Glomerular endothelial cell (primary cell): ENCODE results near the gene FRMD3. TPM values are rescaled to one million over a fixed set of nuclear protein-coding genes. Genes with fewer than 3 reads are reported as not detected.

ENCODE experiments used
- DNase-seq: peaks from one replicate; pipeline ENCODE4 v3.0.0-alpha.2; 2011; ENCODE audit warnings: low read depth, low spot score; ENCODE audit errors: extremely low read depth
- total RNA-seq: library from RNA; depleted of rRNA; stranded (reverse); fragments of >200 nt; gene quantifications from 2 replicates; pipeline ENCODE4 v1.2.3, GENCODE V29; 2015

FRMD3 gene
- 6.1 TPM in 2 replicates for total RNA-seq

DNA sequence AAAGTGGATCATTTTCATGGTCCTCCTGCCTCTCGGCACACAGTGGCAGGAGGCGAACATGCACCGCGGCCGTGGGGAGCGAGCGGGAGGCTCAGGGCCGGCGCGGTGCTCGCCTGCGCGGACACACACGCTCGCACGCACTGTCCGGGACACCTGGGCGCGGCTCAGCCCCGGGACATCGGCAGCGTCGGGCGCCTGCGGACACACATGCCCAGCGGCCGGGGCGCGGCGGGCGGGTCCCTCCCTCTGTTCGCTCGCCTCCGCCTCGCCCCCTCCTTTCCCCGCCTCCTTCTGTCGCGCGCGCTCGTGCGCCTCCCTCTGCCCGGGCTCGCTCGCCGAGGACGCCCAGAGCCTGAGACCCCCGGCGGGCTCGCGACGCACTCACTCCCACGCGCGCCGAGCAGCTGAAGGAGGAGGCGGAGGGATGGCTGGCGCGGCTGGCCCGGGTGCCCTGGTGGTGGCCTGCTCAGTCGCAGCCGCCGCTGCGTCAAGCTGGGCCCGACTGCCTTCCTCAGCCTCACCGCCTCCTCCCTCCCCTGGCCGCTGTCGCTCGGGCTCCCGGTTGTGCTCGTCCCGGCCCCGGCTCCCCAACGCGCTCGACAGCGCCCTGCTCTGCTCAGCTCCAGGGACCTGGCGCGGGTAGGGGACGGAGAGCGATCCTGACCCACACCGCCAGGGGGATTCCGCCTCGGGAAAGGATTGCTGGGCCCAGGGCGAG, at the start of gene FRMD3:
TSS of gene FRMD3 (minus strand) at position 230 of the 718 bp plus-strand sequence. CDS start at position 60, 170 bp downstream.
- no peak for DNase-seq

DNA sequence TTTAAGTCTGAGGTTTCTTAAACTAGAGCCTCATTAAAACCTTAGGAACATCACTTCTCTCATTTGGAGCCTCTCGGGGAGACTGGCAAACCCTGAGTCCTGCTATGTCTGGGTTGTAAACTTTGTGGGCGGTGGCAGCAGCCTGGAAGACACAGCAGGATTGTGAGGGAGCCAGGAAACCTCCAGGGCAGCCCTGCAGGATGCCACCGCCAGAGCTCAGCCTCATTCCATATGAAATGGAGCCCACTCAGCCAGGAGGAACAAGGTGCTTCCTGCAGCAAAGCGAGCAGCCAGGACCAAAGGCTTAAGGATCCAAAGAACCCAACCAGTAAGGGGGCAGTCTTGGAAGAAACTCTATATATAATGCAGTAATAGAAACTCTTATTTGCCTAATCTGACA, 46.8 kb upstream of the FRMD3 start:
- no peak for DNase-seq

DNA sequence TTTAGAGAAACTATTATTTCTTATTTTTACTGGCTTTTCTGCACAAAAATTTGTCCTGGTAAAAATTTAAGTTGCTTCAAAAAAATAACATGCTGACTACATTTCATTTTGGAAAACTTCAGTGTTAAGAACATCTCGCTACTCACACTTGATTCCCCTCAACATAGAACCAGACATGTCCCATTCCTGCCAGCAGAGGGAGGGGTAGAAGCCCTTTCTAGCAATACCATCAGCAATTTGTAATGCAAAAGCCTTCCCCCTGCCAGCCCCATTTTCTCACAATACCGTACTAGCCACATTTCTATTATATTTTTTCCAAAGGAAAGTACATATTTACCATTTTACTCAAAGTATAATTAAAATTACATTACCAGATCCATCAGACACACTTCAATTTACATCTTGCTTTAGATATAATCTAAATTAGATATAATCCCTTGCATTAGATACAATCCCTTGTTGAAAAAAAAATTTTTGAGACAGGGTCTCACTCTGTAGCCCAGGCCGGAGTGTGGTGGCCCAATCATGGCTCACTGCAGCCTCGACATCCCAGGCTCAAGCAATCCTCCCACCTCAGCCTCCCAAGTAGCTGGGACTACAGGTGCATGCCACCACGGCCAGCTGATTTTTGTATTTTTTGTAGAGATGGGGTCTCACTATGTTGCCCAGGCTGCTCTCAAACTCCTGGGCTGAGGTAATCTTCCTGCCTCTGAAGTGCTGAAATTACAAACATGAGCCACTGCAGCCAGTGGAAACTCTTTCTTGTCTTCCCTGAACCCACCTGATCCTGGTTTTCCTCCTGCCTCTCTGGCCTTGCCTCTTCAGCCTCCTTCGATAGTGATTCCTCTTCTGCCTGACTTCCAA, 45.2 kb upstream of the FRMD3 start:
- DNase-seq = no peak

DNA sequence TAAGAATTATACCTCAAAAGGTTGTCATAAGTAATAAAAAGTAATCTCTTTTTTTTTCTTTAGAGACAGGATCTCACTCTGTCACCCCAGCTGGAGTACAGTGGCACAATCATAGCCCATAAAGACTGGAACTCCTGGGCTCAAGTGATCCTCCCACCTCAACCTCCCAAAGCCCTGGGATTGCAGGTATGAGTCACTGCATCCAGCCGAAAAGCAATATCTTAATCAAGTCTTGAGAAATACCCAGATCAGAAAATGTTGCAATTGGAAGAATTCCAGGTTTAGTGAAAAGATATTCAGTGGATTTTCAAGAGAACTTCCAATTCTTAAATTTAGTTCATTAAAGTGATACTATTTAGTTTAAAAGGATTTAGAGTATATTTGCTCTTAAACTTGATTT, 43.8 kb upstream of the FRMD3 start:
- no peak for DNase-seq

DNA sequence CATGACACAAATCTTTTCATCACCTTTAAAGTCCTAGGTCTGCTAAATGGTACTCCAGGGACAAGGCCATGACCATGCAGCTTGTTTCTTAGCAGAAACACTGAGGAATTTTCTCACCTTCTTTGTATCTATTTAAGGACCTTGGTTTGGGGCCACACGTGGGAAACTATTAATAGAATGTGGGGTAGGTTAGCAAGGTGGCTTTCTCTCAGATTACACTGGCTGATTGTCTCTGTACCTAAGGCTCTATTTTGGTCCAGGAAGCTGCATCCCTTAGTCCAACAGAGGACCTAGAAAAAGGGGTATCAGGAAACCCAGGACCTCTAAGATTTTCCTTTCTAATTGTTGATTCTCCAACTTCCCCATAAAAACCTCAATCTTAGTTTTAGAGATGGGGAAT, 36.3 kb upstream of the FRMD3 start:
- no peak for DNase-seq

DNA sequence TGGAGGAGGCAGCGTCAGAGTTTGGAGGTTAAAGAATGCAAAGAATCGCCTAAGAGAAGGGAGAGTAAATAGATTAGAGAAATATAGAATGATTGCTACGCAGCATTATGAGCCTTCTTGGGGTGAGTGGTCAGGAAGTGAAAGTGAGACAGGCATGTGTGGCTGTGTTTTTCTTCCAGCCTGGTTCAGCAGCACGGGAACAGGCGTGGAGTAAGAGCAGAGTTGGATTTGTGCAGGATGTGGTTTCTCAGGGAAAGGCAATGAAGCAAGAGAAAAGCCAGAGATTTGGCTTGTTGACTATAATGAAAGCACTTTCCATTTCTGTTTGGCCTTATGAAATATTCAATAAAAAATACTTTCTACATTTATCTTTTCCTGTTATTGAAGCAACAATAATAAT, 34.3 kb upstream of the FRMD3 start:
- no peak for DNase-seq

DNA sequence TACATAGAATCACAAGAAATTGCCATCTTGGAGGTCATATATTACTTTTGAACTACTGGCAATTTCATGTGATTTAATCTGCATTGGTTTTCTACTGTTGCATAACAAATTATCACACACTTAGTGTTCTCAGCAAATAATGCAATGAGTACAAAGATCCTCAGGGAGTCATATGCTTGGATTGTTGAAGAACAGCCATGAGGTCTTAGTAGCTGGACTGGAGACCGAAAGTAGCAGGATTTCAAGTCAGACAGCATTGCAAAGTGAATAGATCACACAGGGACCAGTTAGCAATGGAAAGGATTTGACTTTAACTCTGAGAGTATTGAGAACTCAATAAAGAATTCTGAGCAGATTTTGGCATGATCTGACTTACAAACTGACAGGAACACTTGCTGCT, 32.2 kb upstream of the FRMD3 start:
- no peak for DNase-seq

DNA sequence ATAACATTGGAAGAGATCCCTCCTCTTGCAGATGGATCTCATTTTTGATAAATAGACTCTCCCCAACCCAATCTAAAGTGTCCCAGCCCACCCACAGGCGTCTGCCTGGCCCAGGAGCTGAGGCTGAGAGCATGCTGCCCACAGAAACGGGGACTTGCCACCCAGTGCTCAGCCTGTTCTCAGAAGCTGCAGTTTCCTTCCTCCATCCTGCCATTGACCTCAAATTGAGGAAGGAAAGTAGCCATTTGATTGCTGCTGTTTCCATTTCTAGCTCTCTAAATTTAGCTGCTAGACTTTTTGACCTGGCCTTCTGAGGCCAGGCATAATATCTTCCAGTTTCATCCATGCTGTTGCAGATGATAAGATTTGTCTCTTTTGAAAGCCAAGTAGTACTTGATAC, 31.1 kb upstream of the FRMD3 start:
- DNase-seq = no peak

DNA sequence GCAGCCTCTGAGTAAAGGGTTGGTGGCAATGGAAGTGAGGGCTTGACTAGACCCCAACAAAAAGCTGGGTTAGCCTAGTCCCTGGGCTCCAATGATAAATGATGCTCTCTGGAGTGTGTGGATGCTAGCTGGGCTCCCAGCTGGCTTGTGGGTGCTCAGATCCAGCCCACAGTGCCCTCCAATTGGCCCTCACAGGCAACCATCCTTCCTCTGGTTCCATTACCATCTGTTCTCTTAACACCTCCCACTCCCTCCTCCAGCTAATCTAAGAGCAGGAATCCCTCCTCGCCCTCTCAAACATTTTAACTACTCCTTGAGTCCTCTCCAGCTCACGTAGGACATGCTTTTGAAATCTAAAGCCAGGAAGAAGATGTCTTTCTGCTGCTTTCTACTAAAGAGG, 25.2 kb upstream of the FRMD3 start:
- DNase-seq = no peak

DNA sequence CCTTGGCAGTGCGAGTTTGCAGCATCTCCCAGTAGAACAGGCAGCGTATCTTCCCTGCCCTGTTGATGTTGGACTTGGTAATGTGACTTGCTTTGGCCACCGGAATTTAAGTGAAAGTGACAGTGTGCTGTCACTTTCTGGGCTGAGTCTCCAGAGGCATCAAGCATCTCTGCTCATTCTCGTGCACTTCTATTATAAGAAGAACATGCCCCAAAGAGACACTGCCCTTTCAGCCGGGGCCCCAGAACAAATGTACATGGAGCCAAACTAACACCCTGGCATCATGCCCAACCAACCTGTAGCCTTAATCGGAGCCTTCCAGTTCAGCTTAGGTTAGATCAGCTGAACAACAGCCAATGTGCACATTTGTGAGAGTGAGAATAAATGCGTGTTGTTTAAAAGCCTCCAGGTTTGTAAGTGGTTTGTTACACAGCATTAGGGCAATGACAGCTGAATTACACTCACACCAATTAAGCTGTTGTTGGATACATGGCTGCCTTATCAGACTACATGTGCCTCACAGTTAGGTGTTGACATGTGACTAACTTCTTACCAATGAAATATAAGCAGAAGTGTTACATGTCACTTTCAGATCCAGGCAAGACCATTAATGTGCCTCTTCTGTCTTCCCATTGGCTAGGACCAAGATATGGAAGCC, 22.1 kb upstream of the FRMD3 start:
- DNase-seq = no peak

DNA sequence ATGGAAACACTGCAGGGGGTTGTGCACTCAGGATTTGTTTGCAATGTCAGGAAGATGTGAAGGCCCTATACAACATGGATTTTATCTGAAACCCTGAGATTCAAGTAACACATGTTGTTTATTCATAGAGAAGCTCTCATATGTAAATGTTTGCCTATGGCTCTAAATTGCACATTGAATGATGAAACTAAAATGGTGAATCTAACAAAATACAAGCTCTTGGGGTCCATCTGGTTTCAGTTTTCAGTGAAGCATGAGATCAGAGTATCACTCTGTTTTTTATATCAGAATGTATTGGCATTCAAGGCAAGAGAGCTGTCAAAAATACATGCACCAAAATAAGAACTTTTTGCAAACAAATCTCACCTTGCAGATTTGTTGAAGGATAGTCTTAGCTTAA, 19.6 kb upstream of the FRMD3 start:
- DNase-seq = no peak

DNA sequence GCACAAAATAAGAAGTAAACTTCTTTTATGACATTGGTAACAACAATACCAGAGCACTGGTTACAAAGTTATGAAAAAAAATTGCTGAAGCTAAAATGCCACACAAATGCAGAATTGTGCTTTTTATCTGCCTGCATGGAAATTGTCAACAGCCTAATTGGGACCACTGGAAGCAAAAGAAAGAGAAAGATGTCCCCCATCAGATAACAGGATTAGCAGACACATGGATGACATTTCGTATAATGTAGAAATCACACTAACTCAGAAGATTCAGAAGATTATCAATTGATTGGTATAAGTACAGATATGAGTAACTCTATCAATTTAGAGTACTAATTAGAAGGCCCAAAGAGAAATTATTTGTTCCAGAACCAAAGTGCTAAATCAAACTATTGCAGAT, 19.1 kb upstream of the FRMD3 start:
- no peak for DNase-seq

DNA sequence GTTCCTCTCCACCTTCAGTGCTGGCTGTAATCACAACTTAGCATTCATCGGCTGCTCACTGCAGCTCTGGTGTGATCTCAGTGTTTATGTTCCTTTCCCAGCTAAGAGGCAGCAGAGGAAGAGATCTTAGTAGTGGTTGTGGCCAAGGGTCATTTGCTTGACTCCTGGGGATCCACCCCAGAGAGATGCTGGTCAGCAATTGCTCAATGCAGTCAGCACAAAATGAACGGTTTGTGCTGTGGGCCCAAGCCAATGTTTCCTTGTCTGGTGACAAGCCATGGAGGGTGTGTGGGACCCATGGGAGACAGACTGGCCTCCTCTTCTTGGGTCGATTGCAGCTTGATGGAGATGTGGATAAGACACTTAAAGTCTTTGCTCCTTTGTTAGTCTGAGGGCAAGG, 16.1 kb upstream of the FRMD3 start:
- no peak for DNase-seq

DNA sequence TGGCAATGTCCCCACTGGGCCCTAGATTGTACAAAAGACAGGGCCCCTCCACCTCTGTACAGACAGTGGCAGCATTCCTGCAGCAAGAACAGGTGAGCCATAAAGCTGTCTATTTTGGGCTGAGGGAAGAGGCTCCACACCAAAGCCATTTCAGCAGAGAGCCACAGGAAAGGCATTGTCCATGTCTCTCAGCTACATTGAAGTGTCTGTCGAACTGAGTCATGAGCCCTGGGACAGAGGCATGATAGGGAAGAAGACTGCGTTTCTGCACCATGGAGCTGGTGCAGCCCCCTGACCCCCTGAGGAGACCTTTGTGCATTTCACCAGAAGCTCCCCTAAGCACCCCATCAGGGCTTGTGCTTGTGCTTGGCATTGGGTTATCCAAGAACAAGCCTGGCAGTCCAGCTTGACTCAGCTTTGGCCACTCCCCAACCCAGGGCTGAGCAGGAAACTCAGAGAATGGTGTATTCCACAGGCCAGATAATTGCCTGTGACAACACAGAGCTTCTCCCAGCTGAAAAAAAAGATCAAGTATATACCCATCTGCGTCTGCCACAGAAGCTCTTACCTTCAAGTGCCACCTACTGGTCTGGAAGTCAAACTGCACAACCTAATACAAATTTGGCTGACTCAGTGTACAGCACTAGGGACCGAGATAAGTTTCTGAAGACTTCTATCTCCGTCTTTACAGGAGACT, 5.9 kb upstream of the FRMD3 start:
- peak; percentile 50 for DNase-seq

DNA sequence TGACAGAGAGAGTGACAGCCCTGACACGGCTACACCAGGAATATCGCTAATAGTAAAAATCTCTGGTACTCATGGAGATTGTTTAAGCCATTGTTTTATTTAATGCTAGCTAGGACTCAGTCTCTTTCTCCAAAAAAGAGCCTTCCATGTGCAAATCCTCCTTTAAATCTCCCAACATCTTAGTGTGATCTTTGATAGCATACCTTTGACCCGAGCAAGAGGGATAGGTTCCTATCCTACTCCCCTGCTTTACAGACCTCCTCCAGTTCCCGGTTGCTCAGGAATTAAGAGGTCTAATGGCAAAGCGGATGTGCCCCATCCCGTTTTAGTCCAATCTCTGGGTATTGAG, 663 bp upstream of the FRMD3 start:
- DNase-seq = no peak

DNA sequence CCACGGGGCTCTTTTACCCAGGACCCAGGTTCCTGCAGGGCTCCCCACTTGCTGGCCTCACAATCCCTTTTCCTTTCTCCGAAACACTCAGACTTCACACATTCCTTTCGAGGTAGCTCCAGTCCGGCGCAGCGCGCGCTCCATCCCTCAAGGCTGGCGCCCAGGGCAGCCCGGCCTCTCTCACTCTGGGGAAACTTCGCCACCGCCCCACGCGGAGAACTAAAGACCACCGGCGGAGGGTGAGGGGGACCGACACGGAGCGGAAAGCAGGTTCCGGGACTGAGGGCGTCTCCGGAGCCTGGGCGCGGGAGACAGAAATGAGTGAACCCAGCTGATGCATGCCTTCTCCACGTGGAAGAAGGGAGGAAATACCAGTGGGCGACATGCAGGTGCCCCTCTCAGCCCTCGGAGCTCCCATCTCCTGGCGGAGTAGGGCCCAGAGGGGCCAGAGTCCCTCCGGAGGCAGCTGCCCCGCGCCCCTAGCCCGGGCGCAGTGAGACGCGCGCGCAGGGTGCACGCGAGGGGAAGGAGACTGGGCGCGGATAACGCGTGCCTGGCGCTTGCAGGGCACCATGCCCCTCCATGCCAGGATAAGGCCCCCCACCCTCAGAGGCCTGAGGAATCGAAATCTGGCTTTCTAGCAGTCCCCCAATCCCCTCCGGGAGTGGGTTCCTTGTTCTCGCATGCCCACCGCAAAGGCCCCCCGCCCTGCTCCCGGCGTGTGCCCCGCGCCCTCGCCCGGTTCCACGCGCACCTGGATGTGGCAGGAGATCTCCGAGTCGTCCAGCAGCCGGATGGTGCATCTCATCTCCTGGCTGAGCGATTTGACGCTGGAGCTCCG, 650 bp downstream of the FRMD3 start:
- no peak for DNase-seq

DNA sequence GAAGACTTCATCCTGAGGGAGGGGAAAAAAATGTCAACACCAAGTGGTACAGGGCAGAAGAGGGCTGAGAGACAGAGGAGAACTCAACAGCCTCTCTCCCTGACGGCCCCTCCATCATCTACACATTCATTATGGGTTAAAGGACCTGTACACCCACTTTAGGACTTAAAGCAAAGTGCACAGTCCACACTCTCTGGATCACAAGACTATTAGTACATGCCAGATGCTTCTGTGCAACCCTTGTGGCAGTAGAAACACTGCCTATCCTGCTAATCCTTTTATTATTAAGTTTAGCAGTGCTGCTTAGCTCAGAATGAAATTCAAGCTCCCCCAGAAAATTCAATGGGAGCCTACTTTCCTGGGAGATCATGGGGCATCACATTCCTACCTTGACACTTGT, 1.9 kb downstream of the FRMD3 start:
- DNase-seq = no peak

DNA sequence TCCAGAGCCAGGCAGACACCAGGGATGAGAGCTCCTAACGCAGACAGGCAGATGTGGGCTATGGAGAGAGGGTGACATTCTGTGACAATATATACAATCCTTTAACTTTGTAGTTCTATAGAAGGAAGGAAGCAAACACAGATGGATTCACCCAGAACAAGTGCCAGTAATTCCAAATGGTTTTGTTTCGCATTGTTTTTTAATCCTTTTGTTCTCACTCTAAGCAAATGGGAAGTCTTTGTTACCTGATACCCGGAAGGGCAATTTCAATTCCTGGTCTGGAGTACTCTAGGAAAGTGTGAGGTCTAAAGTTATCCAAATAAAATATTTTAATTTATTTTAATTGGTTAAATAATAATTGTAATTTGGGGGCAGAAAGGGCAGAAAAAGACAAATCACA, 2.5 kb downstream of the FRMD3 start:
- DNase-seq = no peak

DNA sequence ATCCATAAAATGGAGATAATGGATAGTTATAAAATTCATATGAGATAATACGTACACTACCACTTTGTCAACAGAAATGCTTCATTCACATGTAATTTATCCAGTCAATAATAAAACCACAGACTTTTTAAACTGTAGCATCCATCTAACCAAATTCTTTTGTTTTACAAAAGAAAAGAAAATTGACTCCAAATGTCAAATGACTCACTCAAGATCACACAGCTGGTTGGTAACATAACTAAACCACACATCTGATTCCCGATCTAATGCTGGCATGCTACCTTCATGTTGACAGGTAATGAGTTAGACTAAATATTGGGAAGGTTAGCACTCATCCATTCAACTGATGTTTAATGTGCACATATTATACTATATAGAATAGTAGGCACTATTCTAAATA, 4.9 kb downstream of the FRMD3 start:
- no peak for DNase-seq

DNA sequence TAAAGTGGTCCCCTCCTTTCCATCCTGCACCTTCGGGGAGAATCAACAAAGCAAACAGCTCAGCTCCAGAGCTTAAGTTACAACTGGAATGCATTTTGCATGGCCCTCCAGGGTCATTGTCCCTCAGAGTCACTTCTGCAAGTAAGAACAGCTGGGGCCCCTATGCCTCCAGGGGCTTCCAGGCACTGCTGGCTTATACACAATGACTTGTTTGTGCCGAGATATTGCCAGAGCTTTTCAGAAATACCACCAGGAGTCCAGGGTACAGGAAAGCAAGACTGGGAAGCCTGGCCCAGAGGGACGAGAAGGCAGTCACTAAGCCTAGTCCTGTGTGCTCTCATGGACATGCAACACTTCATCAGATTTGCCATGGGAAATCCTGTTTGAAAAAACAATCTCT, 11.3 kb downstream of the FRMD3 start:
- DNase-seq = no peak
